ENCODE data around the gene EFHB. TPM values are rescaled to one million over a fixed set of nuclear protein-coding genes. Genes with fewer than 3 reads are reported as not detected.
"Not testable (repeated sequence)": the region's sequence is repeated elsewhere in the genome, so short reads cannot be mapped to it uniquely, and the experiment has no call there.

Gene EFHB
- total RNA-seq, 1 experiment from 2014 or later = 0.72 TPM

DNA sequence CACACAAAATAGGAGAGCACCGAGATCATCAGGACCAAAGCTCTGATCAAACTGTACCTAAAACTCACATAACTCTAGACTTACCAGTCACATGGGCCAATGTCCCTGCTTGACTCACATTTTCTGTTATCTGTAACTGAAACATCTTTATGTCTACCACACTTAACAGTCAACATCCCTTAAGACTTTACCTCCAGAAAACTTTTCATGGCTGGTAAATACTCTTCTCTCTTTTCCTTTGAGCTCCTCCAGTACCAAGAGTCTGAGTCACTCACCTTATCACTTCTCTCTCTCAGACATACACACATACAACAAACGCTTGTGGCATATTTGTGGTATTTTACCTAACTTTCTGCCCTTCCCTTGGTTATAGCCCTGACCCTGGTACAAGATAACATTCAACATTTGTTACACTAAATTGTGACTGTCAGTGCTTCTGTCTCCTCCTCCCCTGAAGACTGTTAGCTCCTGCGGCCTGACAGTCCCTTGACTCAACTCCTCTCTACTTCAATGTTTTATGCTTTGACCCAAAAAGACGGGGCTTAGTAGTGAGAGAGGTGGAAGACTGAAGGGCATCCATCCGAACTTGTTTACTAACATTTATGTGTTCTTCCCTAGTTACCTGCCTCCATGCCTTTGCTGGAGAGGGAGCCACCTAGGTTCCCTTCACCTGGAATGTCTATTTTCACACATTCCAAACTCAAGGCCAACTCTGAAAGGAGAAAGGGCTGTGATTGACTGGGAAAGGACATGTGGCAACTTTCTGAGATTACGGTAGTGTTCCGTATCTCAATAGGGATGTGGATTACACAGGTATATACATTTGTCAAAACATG lies 3.7 kb upstream of the EFHB start:
- no peak for DNase-seq (ENCODE audit: extremely low read depth, low read depth)

DNA sequence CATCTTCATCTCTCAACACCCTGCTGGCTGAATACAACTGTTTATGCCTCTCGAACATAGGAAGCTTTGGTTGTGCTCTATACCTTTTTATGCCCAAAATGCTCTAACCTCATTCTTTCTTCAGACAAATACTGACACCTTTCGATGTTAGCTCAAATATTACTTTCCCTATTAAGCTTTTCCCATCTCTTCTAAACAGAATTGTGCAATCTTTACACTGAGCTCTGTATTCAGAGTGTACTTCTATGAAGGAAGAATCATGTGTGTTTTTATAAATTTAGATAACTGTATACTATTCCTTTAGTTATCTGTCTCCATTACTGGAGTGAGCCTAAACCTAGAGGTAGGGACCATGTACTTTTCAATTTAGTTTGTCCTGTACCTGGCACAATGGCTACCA lies 1.6 kb downstream of the EFHB start:
- no peak for DNase-seq (ENCODE audit: extremely low read depth, low read depth)

DNA sequence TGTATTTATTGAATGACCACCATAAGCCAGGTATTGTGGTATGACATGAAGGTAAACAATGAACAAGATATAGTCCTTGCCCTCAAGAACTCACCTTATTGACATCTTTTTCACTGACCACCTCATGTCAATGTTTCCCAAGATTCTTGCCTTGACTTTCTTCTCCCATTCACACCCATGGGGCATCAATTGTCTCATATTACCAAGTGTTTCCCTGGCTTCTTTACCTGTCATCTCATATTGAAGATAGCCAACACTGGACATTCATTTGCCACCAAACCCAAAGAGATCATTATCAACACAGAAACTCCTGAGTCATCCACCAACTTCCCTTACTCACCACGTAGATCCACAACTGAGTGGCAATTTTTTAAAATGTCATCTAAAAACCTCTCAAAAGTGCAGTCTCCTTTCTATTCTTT lies 2.2 kb downstream of the EFHB start:
- DNase-seq (ENCODE audit: extremely low read depth, low read depth) = no peak

DNA sequence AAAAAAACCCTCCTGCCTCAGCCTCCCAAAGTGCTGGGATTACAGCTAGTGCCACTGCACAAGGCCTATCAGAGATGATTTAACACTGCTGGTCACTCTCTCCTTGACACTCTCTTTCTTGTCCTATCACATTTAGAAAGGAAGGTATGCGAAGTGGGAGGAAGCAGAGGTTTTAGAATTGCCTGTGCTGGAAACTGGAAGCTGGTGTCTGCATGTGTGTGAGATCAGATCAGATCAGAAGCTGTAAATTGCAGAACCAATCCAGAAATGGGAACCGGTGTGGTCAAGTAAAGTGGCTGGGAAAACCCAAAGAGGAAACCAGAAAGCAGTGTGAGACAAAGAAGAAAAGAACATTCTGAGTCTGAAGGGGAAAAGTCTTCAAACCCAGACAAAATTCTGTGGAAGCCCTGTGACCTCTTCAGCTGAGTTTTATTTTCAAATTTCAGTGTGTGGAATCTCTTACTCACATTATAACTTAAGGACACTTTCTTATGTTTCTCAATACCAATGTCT lies 2.8 kb downstream of the EFHB start:
- DNase-seq (ENCODE audit: extremely low read depth, low read depth) = no peak

DNA sequence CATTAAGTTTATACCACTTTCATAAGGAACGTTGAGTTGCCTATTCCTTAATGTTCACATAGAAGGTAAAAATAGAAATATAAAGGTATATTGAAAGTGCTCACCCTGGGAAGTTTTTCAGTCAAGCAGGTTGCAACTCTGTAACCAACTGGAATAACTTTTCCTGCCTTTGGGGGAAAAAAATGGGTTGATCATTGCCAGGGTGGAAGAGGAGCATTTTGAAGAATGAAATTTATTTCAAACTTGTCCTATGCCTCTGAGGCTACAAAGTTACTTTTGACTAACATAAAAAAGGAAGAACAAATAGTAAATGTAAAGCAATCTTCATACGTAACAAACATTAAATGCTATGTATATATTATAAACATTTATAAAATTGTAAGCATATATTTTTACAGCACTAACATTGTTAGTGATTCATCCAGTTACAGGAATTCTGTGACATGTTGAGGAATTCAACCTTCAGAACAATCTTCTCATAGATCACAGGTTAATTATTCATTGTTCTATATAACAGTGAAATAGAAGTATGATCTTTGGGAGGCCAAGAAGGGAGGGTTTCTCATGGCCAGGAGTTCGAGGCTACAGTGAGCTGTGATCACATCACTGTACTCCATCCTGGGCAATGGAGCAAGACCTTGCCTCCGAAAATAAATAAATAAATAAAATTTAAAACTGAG lies 13.5 kb downstream of the EFHB start:
- no peak for DNase-seq (ENCODE audit: extremely low read depth, low read depth)

DNA sequence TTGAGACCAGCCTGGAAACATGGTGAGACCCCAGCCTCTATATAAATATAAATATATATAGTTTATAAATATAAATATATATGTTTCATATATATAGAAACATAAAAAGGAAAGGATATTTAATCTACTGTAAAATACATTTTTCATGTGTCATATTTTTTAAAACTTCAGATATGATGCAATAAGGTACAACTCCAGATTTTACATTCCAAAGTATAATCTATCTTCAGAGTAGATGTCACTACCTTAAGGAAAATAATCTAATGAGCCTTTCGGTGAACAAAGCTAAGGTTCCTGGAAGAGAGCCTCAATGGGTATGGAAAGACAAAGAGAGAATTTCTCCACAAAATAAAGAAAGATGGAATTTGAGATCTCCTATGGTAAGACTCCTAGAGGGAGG lies 16.9 kb downstream of the EFHB start:
- no peak for DNase-seq (ENCODE audit: extremely low read depth, low read depth)

DNA sequence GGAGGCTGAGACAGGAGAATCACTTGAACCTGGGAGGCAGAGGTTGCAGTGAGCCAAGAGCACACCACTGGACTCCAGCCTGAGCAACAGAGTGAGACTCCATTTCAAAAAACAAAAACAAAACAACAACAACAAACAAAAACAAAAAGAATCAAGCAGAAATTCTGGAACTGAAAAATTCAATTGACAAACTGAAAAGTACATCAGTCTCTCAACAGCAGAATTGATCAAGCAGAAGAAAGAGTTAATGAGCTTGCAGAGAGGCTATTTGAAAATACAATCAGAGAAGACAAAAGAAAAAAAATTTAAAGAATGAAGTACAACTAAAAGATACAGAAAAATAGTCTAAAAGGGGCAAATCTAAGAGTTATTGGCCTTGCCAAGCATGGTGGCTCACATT lies 22.6 kb downstream of the EFHB start:
- no peak for DNase-seq (ENCODE audit: extremely low read depth, low read depth)

DNA sequence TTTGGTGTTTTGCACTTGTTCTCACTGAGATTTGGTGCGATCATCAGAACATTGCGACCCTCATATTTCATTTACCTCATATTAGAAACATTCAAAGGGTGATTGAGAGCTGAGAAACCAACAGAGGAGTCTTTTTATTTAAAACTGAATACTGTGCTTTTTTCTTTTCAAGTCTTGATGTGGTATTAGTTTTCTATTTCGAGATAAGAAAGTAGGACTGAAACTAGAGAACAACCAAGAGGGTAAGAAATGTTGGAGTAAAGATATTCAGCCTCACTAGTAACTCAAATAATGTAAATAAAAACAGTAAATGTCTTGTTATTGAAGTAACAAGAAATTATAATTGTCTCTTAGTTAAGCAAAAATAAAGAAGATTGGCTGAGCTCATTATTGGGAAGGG lies 26.5 kb downstream of the EFHB start:
- DNase-seq (ENCODE audit: extremely low read depth, low read depth) = no peak

DNA sequence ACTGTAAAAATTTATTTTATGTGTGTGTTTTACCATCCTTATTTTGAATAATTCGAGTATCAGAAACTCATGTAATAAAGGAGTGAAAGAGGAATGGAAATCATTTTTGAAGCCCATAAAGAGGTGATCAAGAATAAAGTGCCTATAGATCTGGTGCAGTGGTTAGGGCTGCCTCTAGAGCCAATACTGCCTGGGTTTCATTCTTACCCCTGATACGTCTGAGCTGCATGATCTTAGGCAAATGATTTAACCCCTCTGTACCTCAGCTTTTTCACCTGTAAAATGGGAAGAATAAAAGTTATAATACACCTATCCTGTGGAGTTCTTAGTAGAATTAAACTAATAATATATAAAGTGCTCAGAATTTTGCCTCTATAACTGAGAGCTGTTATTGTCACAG lies 30.4 kb downstream of the EFHB start:
- no peak for DNase-seq (ENCODE audit: extremely low read depth, low read depth)

DNA sequence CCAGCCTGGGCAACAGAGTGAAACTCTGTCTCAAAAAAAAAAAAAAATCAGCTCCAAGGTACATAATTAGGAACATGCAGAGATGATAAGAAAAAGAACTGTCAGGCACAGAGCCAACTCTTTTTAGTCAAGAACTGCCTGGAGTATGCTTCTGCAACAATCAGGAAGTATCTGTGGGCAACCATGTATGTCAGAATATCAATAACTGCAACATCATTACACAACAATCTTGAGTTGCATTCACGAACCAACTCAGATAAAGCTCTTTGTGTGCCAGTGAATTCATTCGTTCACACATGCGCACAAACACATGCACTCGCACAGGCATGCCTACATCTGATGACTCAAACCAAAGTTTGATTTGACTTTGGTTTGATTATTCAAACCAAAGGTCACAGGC lies 32.1 kb downstream of the EFHB start:
- DNase-seq (ENCODE audit: extremely low read depth, low read depth) = no peak

DNA sequence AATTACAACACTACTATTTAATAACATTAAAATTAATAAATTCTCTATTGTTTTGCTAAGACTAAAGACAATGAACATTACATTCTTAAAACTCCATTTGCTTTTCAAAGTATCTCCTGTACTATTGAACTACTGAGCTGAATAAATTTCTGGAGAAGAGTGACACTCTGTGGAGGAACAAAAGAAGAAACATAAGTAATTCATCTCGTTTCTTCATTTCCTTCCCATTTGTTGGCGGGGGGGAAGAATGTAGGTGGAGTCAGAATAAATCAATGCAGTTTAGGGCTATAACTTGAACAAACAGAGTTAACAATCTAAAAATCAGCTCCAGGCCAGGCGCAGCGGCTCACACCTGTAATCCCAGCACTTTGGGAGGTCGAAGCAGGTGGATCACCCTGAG lies 32.7 kb downstream of the EFHB start:
- DNase-seq (ENCODE audit: extremely low read depth, low read depth) = no peak

DNA sequence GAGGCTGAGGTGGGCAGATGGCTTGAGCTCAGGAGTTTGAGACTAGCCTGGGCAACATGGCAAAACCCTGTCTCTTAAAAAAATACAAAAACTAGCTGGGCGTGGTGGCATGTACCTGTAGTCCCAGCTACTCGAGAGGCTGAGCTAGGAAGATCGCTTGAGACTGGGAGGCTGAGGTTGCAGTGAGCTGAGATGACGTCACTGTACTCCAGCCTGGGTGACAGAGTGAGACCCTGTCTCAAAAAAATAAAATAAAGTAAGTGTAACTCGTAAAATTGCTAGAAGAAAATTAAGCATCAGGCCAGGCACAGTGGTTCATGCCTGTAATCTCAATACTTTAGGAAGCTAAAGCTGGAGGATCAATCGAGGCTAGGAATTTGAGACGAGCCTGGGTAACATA lies 34.2 kb downstream of the EFHB start:
- not testable (repeated sequence) for DNase-seq (ENCODE audit: extremely low read depth, low read depth)

DNA sequence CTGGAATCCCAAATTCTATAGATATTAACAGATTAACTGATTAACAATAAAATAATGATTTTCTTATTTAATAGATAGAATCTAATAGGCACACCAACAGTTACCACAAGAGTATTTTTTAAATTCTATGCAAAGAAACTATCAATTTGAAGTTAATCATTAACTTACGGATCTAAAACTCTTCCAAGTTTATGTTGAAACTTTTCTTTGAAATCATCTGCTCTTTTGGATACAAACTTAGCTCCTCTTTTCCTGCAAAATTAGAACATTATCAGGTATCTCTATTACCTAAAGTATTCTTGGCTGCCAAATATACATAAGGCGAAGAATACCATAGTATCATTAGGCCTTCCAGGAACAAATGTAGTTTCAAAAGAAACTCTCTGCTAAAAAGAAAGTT lies 34.8 kb downstream of the EFHB start:
- DNase-seq (ENCODE audit: extremely low read depth, low read depth) = no peak

DNA sequence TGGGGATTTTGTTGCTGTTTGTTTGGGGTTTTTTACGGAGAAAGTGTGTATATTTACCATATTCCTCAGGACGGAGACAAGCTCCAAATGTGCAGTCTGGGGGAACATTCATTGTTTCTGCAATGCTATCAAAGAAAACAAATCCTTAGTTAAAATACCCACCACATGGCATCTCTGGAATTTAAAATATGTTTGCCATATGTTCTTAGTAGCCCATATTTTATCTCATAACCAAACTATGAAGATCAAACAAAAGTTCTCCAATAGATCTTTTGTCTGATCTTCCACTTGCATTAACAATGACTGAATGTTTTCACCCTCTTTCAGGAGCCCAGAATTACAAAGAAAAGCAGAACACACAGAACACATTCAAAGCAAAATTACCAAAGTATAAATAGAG lies 35.3 kb downstream of the EFHB start:
- DNase-seq (ENCODE audit: extremely low read depth, low read depth) = no peak

DNA sequence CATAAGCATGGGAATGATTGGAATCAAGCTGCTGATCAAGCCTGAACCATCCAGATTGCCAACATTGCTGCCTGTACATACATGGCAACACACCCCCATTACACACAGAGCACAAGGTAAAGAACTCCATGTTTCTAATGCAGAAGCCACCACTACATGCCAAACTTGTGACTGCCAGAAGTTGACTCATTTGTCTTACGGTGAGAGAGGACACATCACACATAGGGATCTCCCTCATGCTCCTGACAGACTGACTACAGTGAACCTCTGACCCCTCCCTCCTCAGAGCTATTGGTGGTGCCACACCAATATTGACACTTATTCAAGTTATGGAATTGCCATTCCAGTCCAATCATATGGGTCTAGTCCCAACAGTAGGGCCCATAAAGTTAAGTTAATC lies 42.3 kb downstream of the EFHB start:
- no peak for DNase-seq (ENCODE audit: extremely low read depth, low read depth)

DNA sequence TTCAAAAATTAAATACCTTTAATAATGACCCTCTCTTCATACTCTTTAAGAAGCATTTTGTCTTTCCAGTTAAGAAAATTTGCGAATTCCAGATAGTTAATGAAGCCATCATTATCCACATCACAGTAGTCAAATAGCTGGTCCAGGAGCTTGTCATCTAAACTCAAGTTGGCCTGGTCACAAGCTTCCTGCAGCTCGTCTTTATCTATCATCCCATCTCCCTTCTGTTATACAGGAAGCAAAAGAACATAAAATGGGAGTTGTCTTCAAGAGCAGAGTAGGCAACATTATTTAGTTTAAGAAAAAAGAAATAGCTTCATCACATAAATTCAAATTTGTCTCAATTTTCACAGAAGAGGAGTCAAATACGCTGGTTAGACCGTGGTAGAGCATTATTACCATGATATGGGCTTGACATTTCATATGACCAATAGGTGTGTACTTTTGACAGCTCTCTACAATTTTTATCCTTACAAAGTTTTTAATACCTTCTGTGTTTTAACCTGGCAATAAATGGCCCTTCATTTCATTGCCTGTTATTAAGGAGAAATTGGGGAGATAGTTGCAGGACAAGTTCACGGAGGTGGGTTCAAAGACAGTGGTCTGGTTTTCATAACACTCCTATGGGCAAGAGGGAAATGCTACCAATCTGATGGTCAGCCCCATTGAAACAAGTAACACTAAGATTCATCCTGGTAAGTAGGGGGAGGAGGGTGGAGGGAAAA lies 45.4 kb downstream of the EFHB start:
- DNase-seq (ENCODE audit: extremely low read depth, low read depth) = no peak

DNA sequence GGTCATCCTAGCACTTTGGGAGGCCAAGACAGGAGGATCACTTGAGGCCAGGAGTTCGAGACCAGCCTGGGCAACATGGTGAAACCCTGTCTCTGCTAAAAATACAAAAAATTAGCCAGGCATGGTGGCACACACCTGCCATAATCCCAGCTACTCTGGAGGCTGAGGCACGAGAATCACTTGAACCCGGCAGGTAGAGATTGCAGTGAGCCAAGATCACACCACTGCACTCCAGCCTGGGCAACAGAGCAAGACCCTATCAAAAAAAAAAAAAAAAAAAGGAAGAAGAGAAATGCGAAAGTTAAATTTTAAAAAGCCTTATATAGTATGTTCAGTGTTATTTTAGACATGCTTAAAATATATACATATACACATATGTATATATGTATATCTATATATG lies 46.9 kb downstream of the EFHB start:
- not testable (repeated sequence) for DNase-seq (ENCODE audit: extremely low read depth, low read depth)

DNA sequence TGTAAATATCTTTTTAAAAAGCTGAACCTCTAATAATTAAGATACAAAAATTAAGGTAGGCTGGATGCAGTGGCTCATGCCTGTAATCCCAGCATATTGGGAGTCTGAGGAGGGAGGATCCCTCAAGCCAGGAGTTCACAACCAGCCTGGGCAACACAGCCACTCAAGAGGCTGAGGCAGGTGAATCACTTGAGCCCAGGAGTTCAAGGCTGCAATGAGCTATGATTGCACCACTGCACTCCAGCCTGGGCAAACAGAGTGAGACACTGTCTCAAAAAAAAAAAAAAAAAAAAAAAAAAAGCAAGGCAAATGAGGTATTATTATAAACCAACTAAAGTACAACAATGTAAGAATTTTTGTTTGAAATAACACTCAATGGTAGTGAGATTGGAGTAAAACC lies 47.6 kb downstream of the EFHB start:
- DNase-seq (ENCODE audit: extremely low read depth, low read depth) = no peak

DNA sequence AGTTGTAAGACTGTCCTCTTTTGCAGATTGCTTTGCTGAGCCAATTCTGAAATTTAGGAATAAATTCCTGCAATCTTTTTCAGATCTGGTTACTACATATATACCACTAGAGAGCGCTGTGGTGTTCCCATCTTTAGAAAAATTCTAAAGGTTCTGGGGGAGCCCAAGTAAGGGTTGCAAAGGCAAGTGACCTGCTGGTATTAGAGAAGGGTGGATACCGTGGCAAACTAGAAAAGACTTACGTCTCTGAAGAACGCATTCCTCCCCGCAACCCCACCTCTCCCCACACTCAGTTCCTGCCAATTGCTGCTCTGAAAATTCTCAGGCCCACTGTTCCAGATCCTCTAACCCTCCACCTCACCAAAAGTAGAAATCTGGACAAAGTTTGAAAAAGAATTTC lies 48.5 kb downstream of the EFHB start:
- DNase-seq (ENCODE audit: extremely low read depth, low read depth) = peak; percentile 30

DNA sequence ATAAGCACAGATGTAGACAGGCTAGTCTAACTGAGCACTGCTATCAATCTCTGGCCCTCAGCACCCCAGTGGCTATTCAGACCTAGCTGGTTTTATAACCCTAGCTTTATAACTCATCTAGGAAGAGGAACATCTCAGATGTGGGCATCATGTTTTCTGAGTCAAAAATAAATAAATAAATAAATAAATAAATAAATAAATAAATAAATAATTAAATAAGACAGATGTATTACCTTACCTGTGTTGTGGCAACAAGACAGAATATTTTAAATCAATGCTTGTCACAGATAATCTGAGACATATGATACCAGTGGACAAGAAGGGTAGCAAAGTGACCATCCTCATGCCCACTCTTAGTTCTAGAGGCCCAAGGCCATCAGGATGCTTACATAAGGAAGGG lies 52.2 kb downstream of the EFHB start:
- no peak for DNase-seq (ENCODE audit: extremely low read depth, low read depth)

DNA sequence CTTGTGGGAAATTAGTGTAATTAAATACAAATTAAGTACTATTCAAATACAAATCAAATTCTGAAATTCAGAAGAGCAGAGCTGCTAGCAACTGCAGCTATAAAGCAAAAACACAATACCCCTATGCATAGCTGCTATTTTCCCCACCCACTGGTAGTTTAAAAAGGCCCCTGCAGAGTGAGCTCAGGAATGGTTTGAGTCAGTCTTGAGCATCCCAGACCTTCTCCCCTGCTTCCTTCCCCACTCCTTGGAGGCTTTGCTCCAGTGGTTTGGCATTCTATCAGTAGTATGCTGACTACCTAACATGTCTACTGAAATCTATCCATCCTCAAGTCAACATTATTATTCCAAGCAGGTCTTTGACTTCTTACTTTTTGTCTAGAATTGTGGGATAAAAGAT lies 53.0 kb downstream of the EFHB start:
- no peak for DNase-seq (ENCODE audit: extremely low read depth, low read depth)

DNA sequence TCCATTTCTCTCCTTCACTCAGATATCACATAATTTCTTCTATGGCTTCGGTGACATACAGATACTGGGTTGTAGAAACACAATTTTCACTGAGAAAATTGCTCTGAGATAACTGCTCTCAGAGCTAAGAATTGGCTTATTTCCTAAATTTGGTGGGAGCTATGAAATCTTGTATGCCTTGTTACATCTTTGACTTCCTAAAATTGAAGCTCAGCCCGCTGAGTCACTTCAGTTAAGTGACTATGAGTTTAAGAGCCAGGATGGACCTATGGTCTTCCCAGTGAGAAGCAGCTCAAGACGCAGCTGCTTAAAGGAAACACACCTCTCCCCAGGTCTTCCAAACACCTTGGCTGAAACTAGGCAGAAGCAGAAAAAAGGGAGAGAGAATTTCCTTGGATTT lies 56.4 kb downstream of the EFHB start:
- no peak for DNase-seq (ENCODE audit: extremely low read depth, low read depth)
